ENCODE results near the gene BPI. TPM values are rescaled to one million over a fixed set of nuclear protein-coding genes. Genes with fewer than 3 reads are reported as not detected.

Gene BPI
- total RNA-seq, 1 experiment from 2014 or later = not detected

DNA sequence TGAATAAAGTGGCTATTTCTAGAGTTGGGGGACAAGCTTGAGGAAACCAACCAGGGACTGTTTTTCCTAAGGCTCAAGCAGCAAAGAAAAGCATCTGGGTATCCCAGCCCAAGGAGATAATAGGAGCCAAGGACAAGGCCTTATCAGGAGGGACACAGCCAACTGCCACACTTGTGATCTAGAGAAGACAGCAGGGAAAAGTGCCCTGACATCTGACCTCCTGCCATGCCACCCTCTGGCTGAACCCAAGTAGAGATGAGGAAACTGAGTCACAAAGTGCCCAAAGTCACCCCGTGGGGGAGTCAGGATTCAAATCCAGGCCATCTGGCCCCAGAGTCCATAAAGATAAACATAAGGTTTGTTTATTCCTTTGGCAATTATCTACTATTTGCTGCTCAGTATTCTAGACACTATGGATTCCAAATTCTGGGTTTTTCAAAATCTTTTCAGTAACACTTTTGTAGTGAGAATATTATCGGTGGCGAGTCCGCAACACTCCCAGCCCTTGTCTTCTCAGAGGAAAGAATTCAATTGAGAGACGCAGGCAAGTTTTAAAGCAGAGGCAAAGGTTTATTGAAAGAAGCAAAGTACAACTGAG lies 38.9 kb downstream of the BPI start:
- no peaks in the 10 kb centered on the region for H3K36me3 Mint-ChIP-seq (ENCODE audit: insufficient read depth, unreplicated experiment)
- peak overlapping the region; percentile 19 for H3K4me3 ChIP-seq (ENCODE audit: low read depth, low read length)
- DNase-seq = no peak
- ChIA-PET CTCF (interaction anchor here (8.6 kb wide), 1 partner anchor 65 kb away, joined by 170 read pairs; no protein-coding TSS in a partner anchor), POLR2A (no interaction called here)
- H3K27ac Mint-ChIP-seq (ENCODE audit: unreplicated experiment) = no peak overlapping the region
- peaks cover 5% of the 10 kb centered on the region for H3K4me1 Mint-ChIP-seq (ENCODE audit: low read depth, unreplicated experiment)
- peaks cover 5% of the 10 kb centered on the region for H3K9me3 ChIP-seq
- H3K27me3 ChIP-seq (replicated peaks; ENCODE audit: control insufficient read depth, insufficient read depth, low read length) = no peaks in the 10 kb centered on the region
- TF ChIP-seq, protein P1, sequence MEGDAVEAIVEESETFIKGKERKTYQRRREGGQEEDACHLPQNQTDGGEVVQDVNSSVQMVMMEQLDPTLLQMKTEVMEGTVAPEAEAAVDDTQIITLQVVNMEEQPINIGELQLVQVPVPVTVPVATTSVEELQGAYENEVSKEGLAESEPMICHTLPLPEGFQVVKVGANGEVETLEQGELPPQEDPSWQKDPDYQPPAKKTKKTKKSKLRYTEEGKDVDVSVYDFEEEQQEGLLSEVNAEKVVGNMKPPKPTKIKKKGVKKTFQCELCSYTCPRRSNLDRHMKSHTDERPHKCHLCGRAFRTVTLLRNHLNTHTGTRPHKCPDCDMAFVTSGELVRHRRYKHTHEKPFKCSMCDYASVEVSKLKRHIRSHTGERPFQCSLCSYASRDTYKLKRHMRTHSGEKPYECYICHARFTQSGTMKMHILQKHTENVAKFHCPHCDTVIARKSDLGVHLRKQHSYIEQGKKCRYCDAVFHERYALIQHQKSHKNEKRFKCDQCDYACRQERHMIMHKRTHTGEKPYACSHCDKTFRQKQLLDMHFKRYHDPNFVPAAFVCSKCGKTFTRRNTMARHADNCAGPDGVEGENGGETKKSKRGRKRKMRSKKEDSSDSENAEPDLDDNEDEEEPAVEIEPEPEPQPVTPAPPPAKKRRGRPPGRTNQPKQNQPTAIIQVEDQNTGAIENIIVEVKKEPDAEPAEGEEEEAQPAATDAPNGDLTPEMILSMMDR (IDR thresholded peaks at IDR 0.05; ENCODE audit: insufficient read depth in 1 of 2, low read depth in 1 of 2, low read length in 1 of 2, severe bottlenecking in 1 of 2, unreplicated experiment in 1 of 2) = no peak
- peaks cover 7% of the 10 kb centered on the region for H3K9me3 Mint-ChIP-seq (ENCODE audit: unreplicated experiment)
- peaks cover 16% of the 10 kb centered on the region for H3K4me1 ChIP-seq
- no peaks in the 10 kb centered on the region for H3K36me3 ChIP-seq (ENCODE audit: control insufficient read depth, insufficient read depth, low read length)
- intact Hi-C loops (cut with micrococcal nuclease; ENCODE audit: unreplicated experiment) = loop anchor here (1.0 kb wide), 1 partner anchor 65 kb away; no protein-coding TSS in a partner anchor
- BruUV-seq (replicated peaks) = no TSS peak
- H3K27me3 Mint-ChIP-seq (ENCODE audit: insufficient read depth, unreplicated experiment) = no peaks in the 10 kb centered on the region
- peak overlapping the region; percentile 50 for H3K4me3 Mint-ChIP-seq (ENCODE audit: unreplicated experiment)

DNA sequence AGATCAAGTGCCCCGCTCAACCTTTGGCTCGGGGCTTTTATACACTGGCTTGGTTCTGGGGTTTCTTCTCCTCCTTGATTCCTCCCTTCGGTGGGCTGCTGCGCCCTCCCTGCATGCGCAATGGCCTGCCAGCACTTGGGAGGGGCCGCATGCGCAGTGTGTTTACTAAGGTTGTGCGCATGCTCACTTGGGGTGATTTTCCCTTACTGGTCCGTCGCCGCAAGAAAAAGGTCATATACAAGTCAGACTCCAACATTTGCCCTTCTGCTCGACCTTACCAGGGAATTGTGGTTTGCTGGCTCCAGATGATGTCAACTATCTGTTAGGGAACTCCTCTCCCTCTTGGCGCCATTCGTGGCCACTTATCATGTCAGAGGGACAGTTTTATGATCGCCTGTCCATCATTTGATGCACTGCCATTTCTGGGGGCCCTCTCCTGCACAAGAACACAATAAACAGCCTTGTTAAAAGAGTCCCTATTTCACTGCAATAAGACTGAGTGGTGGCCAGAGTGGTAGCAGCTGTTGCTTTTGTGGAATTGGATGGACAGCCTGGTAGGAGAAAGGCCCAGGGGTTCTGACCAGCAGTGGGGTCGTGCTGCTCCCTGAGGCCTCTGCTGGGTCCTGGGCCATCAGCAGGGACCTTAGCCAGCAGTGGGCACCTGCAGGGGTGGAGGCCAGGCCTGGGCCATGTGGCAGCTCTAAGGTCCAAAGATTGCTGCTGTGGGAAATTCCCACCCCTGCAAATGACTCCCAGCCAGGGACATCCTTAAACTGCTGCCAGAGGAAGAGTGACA lies 39.6 kb downstream of the BPI start:
- H3K36me3 ChIP-seq (ENCODE audit: control insufficient read depth, insufficient read depth, low read length) = no peaks in the 10 kb centered on the region
- intact Hi-C loops (cut with micrococcal nuclease; ENCODE audit: unreplicated experiment) = loop anchor here (1.0 kb wide), 1 partner anchor 65 kb away; no protein-coding TSS in a partner anchor
- Mint-ChIP-seq H3K4me3 (ENCODE audit: unreplicated experiment) (peak overlapping the region; percentile 50), H3K36me3 (ENCODE audit: insufficient read depth, unreplicated experiment) (no peaks in the 10 kb centered on the region), H3K27ac (ENCODE audit: unreplicated experiment) (no peak overlapping the region), H3K27me3 (ENCODE audit: insufficient read depth, unreplicated experiment) (no peaks in the 10 kb centered on the region), H3K9me3 (ENCODE audit: unreplicated experiment) (peaks cover under 1% of the 10 kb centered on the region), H3K4me1 (ENCODE audit: low read depth, unreplicated experiment) (peaks cover 5% of the 10 kb centered on the region)
- no TSS peak for BruUV-seq (replicated peaks)
- H3K9me3 ChIP-seq = no peaks in the 10 kb centered on the region
- CTCF ChIA-PET = no interaction called here
- H3K27me3 ChIP-seq (replicated peaks; ENCODE audit: control insufficient read depth, insufficient read depth, low read length) = no peaks in the 10 kb centered on the region
- H3K4me3 ChIP-seq (ENCODE audit: low read depth, low read length) = peak overlapping the region; percentile 19
- POLR2A ChIA-PET = no interaction called here
- TF ChIP-seq, protein P1 (IDR thresholded peaks at IDR 0.05; ENCODE audit: insufficient read depth in 1 of 2, low read depth in 1 of 2, low read length in 1 of 2, severe bottlenecking in 1 of 2, unreplicated experiment in 1 of 2) = no peak
- DNase-seq = peak; percentile 65 to 79
- peaks cover 16% of the 10 kb centered on the region for H3K4me1 ChIP-seq

DNA sequence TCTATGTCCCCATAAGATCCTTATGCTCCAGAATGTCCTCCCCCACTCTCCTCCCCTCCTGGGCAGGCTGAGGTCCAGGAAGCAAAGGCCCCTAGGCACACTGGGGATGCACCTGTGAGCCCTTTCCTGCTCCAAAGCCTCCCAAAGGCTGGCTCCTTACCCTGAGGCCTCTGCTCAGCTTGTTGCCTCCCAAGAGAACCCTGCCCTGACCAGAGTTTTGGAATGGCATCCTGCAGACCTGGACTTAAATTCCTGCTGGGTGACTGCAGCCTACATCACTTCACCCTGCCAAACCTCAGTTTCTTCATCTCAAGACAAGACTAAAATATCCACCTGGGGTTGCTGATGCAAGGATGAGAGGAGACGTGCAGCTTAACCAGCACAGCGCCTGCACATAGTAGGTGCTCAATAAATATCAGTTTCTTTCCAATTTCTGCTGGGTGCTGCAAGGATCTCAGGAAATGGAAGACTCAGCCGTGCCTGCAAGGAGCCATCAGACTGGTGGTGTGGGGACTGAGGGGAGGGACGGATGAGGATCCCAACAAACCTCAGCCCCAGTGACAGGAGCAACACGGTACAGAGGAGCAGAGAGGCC lies 40.2 kb downstream of the BPI start:
- H3K4me3 Mint-ChIP-seq (ENCODE audit: unreplicated experiment) = no peak overlapping the region
- intact Hi-C loops (cut with micrococcal nuclease; ENCODE audit: unreplicated experiment) = no loop called here
- Histone ChIP-seq H3K36me3 (ENCODE audit: control insufficient read depth, insufficient read depth, low read length) (no peaks in the 10 kb centered on the region), H3K4me1 (peaks cover 16% of the 10 kb centered on the region), H3K4me3 (ENCODE audit: low read depth, low read length) (no peak overlapping the region), H3K27me3 (replicated peaks; ENCODE audit: control insufficient read depth, insufficient read depth, low read length) (no peaks in the 10 kb centered on the region), H3K9me3 (no peaks in the 10 kb centered on the region)
- no TSS peak for BruUV-seq (replicated peaks)
- TF ChIP-seq, protein P1 (IDR thresholded peaks at IDR 0.05; ENCODE audit: insufficient read depth in 1 of 2, low read depth in 1 of 2, low read length in 1 of 2, severe bottlenecking in 1 of 2, unreplicated experiment in 1 of 2) = no peak
- H3K4me1 Mint-ChIP-seq (ENCODE audit: low read depth, unreplicated experiment) = peaks cover 1% of the 10 kb centered on the region
- no peaks in the 10 kb centered on the region for H3K27me3 Mint-ChIP-seq (ENCODE audit: insufficient read depth, unreplicated experiment)
- POLR2A ChIA-PET = no interaction called here
- no peak for DNase-seq
- H3K36me3 Mint-ChIP-seq (ENCODE audit: insufficient read depth, unreplicated experiment) = no peaks in the 10 kb centered on the region
- H3K27ac Mint-ChIP-seq (ENCODE audit: unreplicated experiment) = no peak overlapping the region
- H3K9me3 Mint-ChIP-seq (ENCODE audit: unreplicated experiment) = no peaks in the 10 kb centered on the region
- CTCF ChIA-PET = no interaction called here
